ENCODE measurements around the gene GRAMD2A.

The GRAMD2A gene

GRCh38 chr15:72139667-72140066 is 57.9 kb downstream of the GRAMD2A start:
- TF ChIP-seq CTCF (IDR thresholded peaks at IDR 0.05; ENCODE audit: low read depth, low read length): no peak
- no peak for DNase-seq (ENCODE audit: low read depth in 2 of 2)
- H3K4me3 ChIP-seq (replicated peaks in 1 of 2; ENCODE audit: low read depth in 2 of 2, low read length in 2 of 2): no peak overlapping the region

- no peak overlapping the region for H3K4me3 ChIP-seq (replicated peaks in 1 of 2; ENCODE audit: low read depth in 2 of 2, low read length in 2 of 2)
- no peak for DNase-seq (ENCODE audit: low read depth in 2 of 2)
- TF ChIP-seq CTCF (IDR thresholded peaks at IDR 0.05; ENCODE audit: low read depth, low read length): no peak
These were observed 61.2 kb downstream of the GRAMD2A start for GRCh38 chr15:72136170-72137051.

- DNase-seq (ENCODE audit: low read depth in 2 of 2): no peak
- no peak overlapping the region for H3K4me3 ChIP-seq (replicated peaks in 1 of 2; ENCODE audit: low read depth in 2 of 2, low read length in 2 of 2)
- no peak for TF ChIP-seq CTCF (IDR thresholded peaks at IDR 0.05; ENCODE audit: low read depth, low read length)
These were observed 61.9 kb downstream of the GRAMD2A start for GRCh38 chr15:72135719-72136118.

GRCh38 chr15:72133211-72133610 is 64.4 kb downstream of the GRAMD2A start:
- no peak overlapping the region for H3K4me3 ChIP-seq (replicated peaks in 1 of 2; ENCODE audit: low read depth in 2 of 2, low read length in 2 of 2)
- no peak for DNase-seq (ENCODE audit: low read depth in 2 of 2)
- TF ChIP-seq CTCF (IDR thresholded peaks at IDR 0.05; ENCODE audit: low read depth, low read length): no peak

GRCh38 chr15:72131922-72132321 is 65.7 kb downstream of the GRAMD2A start:
- DNase-seq (ENCODE audit: low read depth in 2 of 2): no peak
- no peak overlapping the region for H3K4me3 ChIP-seq (replicated peaks in 1 of 2; ENCODE audit: low read depth in 2 of 2, low read length in 2 of 2)
- TF ChIP-seq CTCF (IDR thresholded peaks at IDR 0.05; ENCODE audit: low read depth, low read length): no peak

- no peak for TF ChIP-seq CTCF (IDR thresholded peaks at IDR 0.05; ENCODE audit: low read depth, low read length)
- DNase-seq (ENCODE audit: low read depth in 2 of 2): no peak
- H3K4me3 ChIP-seq (replicated peaks in 1 of 2; ENCODE audit: low read depth in 2 of 2, low read length in 2 of 2): no peak overlapping the region
These were observed 67.3 kb downstream of the GRAMD2A start for GRCh38 chr15:72130272-72130671.

Measured in cardiac fibroblast (primary cell).